Measurements from ENCODE around the gene USP34.
"Not testable (repeated sequence)": the region's sequence is repeated elsewhere in the genome, so short reads cannot be mapped to it uniquely, and the experiment has no call there.

USP34 gene

DNA sequence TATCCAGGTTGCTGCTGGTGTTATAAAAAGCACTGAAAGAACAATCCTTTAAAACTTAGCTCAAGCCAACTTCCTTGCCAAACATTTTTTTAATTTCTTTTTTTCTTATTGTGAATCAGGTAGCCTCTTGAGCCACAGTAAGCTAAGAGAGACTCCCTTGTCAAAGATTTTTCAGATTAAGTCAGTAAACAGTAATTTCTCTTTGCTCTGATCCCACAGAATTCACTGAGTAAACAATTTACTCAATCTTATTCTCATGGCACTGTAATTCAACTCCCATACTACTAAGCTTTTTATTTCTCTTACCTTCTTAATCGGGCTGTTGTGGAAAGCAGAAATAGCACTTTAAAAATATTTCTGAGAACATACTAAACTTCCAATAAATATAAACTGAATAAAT, 226.2 kb downstream of the USP34 start:
- no peak for DNase-seq

- DNase-seq: no peak
Observed at GRCh38 chr2:61241266-61241665, 229.6 kb downstream of the USP34 start.

GRCh38 chr2:61238219-61239012, 232.5 kb downstream of the USP34 start:
- DNase-seq: no peak

GRCh38 chr2:61235716-61236115, 235.2 kb downstream of the USP34 start:
- no peak for DNase-seq

DNA sequence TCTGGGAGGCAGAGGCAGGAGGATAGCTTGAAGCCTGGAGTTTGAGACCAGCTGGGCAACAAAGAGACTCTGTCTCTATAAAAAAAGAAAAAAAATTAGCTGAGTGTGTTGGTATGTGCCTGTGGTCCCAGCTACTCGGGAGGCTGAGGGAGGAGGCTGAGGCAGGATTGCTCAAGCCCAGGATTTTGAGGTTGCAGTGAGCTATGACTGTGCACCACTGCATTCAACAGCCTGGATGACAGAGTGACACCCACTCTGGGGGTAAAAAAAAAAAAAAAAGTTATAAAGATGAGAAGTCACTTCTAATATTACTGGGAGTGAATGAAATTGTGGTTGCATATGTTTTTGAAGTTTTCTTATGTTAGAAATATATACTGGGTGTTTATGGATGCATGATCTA, 237.3 kb downstream of the USP34 start:
- DNase-seq: no peak

GRCh38 chr2:61229936-61230335, 241.0 kb downstream of the USP34 start:
- DNase-seq: no peak

DNA sequence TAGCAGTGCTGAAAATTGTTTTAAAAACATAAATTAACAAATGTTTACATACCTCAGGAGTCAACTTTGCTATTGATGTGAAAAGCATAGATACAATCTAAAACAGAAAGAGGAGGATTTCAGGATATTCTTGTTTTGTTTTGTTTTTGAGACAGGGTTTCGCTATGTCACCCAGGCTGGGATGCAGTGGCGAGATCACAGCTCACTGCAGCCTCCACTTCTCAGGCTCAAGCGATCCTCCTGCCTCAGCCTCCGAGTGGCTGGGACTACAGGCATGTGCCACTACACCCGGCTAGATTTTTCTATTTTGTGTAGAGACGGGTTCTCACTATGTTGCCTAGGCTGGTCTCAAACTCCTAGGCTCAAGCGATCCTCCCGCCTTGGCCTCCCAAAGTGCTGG, 248.3 kb downstream of the USP34 start:
- DNase-seq: no peak

- DNase-seq: no peak
Observed at GRCh38 chr2:61221819-61222218, 249.1 kb downstream of the USP34 start.

DNA sequence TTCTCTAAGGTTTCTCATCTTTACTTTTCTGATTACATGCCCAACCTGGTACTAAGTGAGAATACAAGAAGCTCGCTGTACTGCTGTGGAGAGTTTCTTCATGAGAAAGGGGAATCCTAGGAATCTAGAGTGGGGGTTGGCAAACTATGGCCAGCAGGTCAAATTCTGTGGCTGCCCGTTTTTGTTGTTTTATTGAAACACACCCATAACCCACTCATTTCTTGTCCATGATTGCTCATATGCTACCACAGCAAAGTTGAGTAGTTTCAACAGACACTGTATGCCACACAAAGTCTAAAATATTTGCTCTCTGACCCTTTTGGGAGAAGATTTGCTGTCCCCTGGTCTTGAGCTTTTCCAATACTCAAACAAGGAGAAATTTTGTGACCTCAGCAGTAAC, 250.1 kb downstream of the USP34 start:
- no peak for DNase-seq

GRCh38 chr2:61218817-61219170, 252.1 kb downstream of the USP34 start:
- DNase-seq: no peak

DNA sequence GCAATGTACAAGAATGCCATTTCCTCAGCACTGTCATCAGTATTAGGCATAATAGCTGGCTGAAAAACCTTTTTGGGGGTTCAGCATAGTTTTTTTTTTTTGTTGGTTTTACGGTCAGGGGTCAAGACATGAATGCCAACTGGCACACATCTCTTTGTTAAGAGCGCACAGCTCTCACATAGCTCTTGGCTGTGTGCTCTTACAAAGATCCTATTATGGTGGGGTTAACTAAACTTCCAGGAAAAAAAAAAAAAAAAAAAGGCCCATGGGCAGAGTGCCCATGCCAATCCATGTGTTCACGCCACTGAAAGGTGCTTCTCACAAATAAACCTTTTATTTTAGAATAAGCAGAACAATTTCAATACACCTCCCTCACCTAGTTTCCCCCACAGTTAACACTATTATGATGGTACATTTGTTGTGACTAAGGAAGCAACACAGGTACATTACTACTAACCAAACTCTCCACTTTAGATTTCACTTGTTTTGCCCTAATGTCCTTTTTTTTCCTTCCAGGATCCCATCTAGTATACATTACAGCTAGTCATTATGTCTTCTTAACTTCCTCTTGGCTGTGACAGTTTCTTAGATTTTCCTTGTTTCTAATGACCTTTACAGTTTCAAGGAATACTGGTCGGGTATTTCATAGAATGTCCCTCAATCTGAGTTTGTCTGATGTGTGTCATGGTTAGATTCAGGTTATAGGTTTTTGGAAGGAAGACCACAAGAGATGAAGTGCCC, 252.6 kb downstream of the USP34 start:
- no peak for DNase-seq

DNA sequence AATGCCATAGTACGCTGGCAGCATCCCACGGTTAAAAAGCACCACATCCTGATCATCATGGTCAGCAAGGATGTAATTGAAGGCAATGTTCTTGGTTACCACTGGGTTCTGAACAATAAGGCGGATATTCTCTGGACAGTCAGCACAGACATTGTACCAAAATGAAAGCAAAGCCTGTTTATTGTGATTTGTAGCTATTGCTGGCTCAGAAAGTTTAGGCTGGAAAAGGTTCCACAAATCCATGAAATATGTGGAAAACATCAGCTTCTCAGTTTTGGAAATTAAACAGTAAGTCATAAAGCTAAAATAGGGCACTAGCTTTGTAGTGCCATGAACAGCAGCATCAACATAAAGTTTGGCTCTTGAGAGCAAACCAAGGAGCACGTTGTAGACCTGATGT, 256.7 kb downstream of the USP34 start:
- no peak for DNase-seq

- no peak for DNase-seq
Observed at GRCh38 chr2:61210332-61210981, 260.4 kb downstream of the USP34 start.

- DNase-seq: no peak
Observed at GRCh38 chr2:61205132-61205531, 265.8 kb downstream of the USP34 start.

- no peak for DNase-seq
Observed at GRCh38 chr2:61196671-61197070, 274.2 kb downstream of the USP34 start.

DNA sequence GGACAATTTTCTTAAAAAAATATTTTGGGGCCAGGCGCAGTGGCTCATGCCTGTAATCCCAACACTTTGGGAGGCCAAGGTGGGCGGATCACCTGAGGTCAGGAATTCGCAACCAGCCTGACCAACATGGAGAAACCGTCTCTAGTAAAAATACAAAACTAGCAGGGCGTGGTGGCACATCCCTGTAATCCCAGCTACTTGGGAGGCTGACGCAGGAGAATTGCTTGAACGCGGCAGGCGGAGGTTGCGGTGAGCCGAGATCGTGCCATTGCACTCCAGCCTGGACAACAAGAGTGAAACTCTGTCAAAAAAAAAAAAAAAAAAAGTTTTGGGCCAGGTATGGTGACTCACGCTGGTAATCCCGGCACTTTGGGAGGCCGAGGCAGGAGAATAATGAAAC, 276.2 kb downstream of the USP34 start:
- not testable (repeated sequence) for DNase-seq

DNA sequence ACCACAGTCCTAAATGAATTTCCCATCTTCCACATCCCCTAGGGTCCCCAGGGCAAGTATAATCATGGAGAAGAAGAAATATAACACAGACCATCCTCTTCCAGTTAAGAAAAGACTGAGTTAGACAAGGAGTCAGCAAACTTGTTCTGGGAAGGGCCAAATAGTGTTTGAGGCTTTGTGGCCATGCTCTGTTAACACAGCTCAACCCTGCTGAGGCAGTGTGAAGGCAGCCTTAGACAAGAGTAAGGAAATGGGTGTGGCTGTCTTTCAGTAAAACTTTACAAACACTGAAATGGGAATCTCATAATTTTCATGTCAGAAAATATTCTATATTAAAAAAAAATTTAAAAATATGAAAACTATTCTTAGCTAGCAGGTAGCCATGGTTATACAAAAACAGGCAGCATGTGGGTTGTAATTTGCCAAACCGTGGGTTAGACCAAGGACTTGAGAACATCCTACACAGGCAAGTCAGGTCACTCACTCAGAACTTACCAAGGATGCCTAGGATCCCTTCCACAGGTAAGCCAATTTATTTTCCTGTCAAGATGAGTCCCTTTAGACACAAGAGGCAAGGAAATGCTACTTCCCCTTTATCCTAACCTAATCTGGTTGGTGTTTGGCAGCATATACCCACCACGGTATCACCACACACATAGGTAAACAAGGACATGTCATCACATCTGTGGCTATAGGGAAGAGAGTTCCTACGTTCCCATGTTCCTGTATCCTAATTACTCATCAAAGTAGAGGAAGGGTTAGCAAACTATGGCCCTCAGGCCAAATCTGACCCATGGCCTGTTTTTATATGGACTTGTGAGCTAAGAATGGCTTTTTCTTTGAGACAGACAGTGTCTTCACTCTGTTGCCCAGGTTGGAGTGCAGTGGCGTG, 277.0 kb downstream of the USP34 start:
- no peak for DNase-seq

DNA sequence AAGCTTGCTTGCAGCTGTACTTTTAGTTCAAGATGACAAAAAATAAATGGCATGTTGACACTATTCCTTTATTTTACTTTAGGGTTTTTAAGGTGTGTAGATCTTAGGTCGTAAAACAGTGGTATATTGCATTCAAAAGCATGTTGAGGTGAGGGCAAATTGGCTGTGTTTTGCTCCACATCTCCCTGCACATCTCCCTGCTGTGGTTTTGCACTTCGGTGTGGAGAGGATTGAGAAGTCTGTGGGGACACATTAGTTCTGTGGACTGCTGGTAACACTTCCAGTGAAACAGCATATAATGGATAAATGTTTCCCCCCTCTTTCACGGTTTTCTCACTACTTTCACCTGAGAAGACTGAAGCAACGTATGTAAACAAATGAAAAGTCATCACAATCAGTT, 283.8 kb downstream of the USP34 start:
- DNase-seq: no peak

DNA sequence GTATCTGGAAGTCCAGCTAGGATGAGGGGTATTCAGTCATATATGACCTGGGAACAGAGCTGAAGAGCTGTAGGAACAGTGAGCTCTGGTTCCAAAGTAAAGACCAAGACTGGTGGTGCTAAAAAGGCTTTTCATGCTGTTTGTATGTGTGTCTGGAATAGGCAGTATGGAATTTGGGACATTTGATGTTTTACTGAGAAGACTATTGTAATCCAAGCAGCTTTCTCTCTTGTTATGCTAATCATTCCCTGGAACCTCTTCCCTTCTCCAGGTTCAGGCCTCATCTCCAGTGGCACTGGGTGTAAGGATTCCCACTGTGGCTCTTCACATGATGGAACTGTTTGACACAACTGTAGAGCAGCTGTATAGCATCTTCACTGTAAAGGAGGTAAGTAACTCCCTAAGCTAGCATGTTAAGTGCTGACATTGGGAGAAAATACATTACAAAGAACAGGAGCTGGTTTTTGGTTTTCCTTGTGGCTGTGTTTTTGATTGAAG, 285.6 kb downstream of the USP34 start:
- DNase-seq: no peak

GRCh38 chr2:61184263-61184662, 286.6 kb downstream of the USP34 start:
- no peak for DNase-seq

- no peak for DNase-seq
Observed at GRCh38 chr2:61183795-61184194, 287.1 kb downstream of the USP34 start.

DNA sequence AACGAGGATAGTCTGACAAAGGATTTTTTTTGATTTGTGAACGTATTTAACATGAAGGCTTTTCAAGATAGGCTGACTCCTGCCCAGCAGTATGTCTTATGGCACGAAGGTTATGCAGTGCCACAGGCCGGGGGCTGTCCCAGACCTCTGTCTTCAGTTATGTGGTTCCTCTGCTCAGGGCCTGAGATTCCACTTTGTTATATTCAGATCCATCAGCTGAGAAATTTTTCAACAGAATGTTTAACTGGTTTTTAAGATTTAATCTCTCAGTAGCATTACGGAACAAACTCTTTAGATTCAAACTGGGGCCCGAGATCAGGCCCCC, 288.9 kb downstream of the USP34 start:
- DNase-seq: no peak

Data from NCI-H446 treated with DMSO at 0.1 percent for 48 hours (cell line).